IMR-90 (cell line): ENCODE measurements around the gene ARSB. TPM values are rescaled to one million over a fixed set of nuclear protein-coding genes. Genes with fewer than 3 reads are reported as not detected.
A peak's percentile ranks its signal among the peaks of the same experiment; 100 is the strongest.

ENCODE experiments used
- ATAC-seq: fragments of 200-7000 bp; cut with Tn5 transposase; 2 replicates; pipeline ENCODE4 v1.9.1; 2020; ENCODE audit warnings: low read depth, mild to moderate bottlenecking, moderate library complexity
- BruUV-seq: library from RNA; stranded (reverse); fragments of 400-500 nt; replicated peaks from 2 replicates; lab custom pipeline; 2021; lab: Mats Ljungman, UMichigan
- CTCF ChIA-PET: fragments of 300-600 bp; formaldehyde crosslinking; extraction: SDS; loops from one replicate; lab custom pipeline; 2021; ENCODE audit warnings: antibody characterized with exemption; lab: Yijun Ruan, JAX
- POLR2A ChIA-PET: fragments of 300-600 bp; sonication (Branson Sonifier 250); formaldehyde crosslinking; loops from one replicate; lab custom pipeline; 2022; ENCODE audit warnings: antibody characterized with exemption; ENCODE audit not compliant: unreplicated experiment; lab: Charles Lee
- DNase-seq: peaks from one replicate; pipeline ENCODE4 v3.0.0; 2013
- H2AFZ ChIP-seq: replicated peaks from 2 replicates; pipeline ENCODE3; 2013; ENCODE audit warnings: low read length, mild to moderate bottlenecking; ENCODE audit not compliant: poor library complexity
- H2AK5ac ChIP-seq: 2 replicates; pipeline ENCODE4 v1.6.1; 2013; ENCODE audit warnings: low read depth, low read length, inconsistent platforms
- H2AK9ac ChIP-seq: replicated peaks from 2 replicates; pipeline ENCODE3; 2013; ENCODE audit warnings: mild to moderate bottlenecking, low read depth, low read length, moderate library complexity; ENCODE audit not compliant: poor library complexity
- H2BK120ac ChIP-seq: 2 replicates; pipeline ENCODE4 v1.6.1; 2013; ENCODE audit warnings: low read depth, low read length, inconsistent platforms
- H2BK15ac ChIP-seq: 3 replicates; pipeline ENCODE4 v1.6.1; 2013; ENCODE audit warnings: low read depth, low read length, inconsistent platforms
- H2BK20ac ChIP-seq: 2 replicates; pipeline ENCODE4 v1.6.1; 2013; ENCODE audit warnings: low read depth, mild to moderate bottlenecking, inconsistent platforms, low read length, moderate library complexity
- H2BK5ac ChIP-seq: 2 replicates; pipeline ENCODE4 v1.6.1; 2013; ENCODE audit warnings: mild to moderate bottlenecking, low read depth, low read length, inconsistent platforms; ENCODE audit not compliant: poor library complexity, severe bottlenecking
- H3K14ac ChIP-seq: replicated peaks from 2 replicates; pipeline ENCODE4 v1.6.1; 2013; ENCODE audit warnings: low read depth, low read length, inconsistent platforms
- H3K18ac ChIP-seq: 2 replicates; pipeline ENCODE4 v1.6.1; 2013; ENCODE audit warnings: low read depth, low read length, control low read depth
- H3K23ac ChIP-seq: 2 replicates; pipeline ENCODE4 v1.6.1; 2013; ENCODE audit warnings: low read depth, low read length, inconsistent platforms
- H3K27ac ChIP-seq: 2 replicates; pipeline ENCODE4 v1.5.1; 2013; ENCODE audit warnings: mild to moderate bottlenecking, control low read depth, low read length; ENCODE audit not compliant: insufficient read depth
- H3K27me3 ChIP-seq: 2 replicates; pipeline ENCODE4 v1.6.1; 2013; ENCODE audit warnings: low read length; ENCODE audit not compliant: control insufficient read depth, insufficient read depth
- H3K36me3 ChIP-seq: 2 replicates; pipeline ENCODE4 v1.6.1; 2013; ENCODE audit warnings: low read length, mixed read lengths; ENCODE audit not compliant: control insufficient read depth, insufficient read depth
- H3K4ac ChIP-seq: 2 replicates; pipeline ENCODE4 v1.6.1; 2013; ENCODE audit warnings: low read depth, low read length, inconsistent platforms
- H3K4me1 ChIP-seq: 2 replicates; pipeline ENCODE4 v1.6.1; 2013; ENCODE audit warnings: low read length, mixed read lengths; ENCODE audit not compliant: control insufficient read depth, insufficient read depth
- H3K4me2 ChIP-seq: 2 replicates; pipeline ENCODE4 v1.6.1; 2013; ENCODE audit warnings: low read depth, mild to moderate bottlenecking, control low read depth, low read length, moderate library complexity
- H3K4me3 ChIP-seq: 2 replicates; pipeline ENCODE4 v1.5.1; 2013; ENCODE audit warnings: low read depth, mild to moderate bottlenecking, control low read depth, low read length, moderate library complexity; ENCODE audit not compliant: insufficient read depth
- H3K56ac ChIP-seq: 2 replicates; pipeline ENCODE4 v1.6.1; 2013; ENCODE audit warnings: low read length, inconsistent platforms; ENCODE audit not compliant: insufficient read depth; ENCODE audit errors: extremely low read depth
- H3K79me1 ChIP-seq, 2 experiments: 2 replicates each; pipeline ENCODE4 v1.6.1; 2013; ENCODE audit warnings: low read length in 2 of 2, inconsistent platforms in 1 of 2, low read depth in 1 of 2
- H3K9ac ChIP-seq: 2 replicates; pipeline ENCODE4 v1.6.1; 2013; ENCODE audit warnings: low read depth, low read length, control low read depth
- H3K9me1 ChIP-seq: 2 replicates; pipeline ENCODE4 v1.6.1; 2013; ENCODE audit warnings: low read length, inconsistent platforms; ENCODE audit not compliant: insufficient read depth
- H3K9me3 ChIP-seq: 2 replicates; pipeline ENCODE4 v1.6.1; 2013; ENCODE audit warnings: low read length; ENCODE audit not compliant: control insufficient read depth, insufficient read depth
- H4K20me1 ChIP-seq: 2 replicates; pipeline ENCODE4 v1.6.1; 2013; ENCODE audit warnings: low read length, inconsistent platforms; ENCODE audit not compliant: insufficient read depth
- H4K5ac ChIP-seq: 2 replicates; pipeline ENCODE4 v1.6.1; 2013; ENCODE audit warnings: mild to moderate bottlenecking, low read depth, low read length, control low read depth
- H4K8ac ChIP-seq, 2 experiments: 2 replicates each; pipeline ENCODE4 v1.6.1; 2013; ENCODE audit warnings: low read depth in 2 of 2, low read length in 2 of 2, control low read depth in 1 of 2, inconsistent platforms in 1 of 2
- H4K91ac ChIP-seq: 2 replicates; pipeline ENCODE4 v1.6.1; 2013; ENCODE audit warnings: low read depth, low read length, inconsistent platforms; ENCODE audit not compliant: insufficient read depth
- CEBPB ChIP-seq: IDR thresholded peaks from 2 replicates; pipeline ENCODE4 v1.6.1; 2012; ENCODE audit warnings: low read depth, low read length, improper control_type of control experiment
- CHD1 ChIP-seq: IDR thresholded peaks from 2 replicates; pipeline ENCODE4 v1.6.1; 2012; ENCODE audit warnings: low read depth, low read length, improper control_type of control experiment
- MAZ ChIP-seq: IDR thresholded peaks from 2 replicates; pipeline ENCODE4 v1.6.1; 2012; ENCODE audit warnings: low read depth, mild to moderate bottlenecking, low read length, improper control_type of control experiment, moderate library complexity, borderline replicate concordance
- NFE2L2 ChIP-seq: fragments of 150-350 bp; IDR thresholded peaks from 2 replicates; pipeline ENCODE4 v1.6.1; 2016; ENCODE audit warnings: low read depth, mild to moderate bottlenecking, low read length
- POLR2A ChIP-seq: IDR thresholded peaks from 2 replicates; pipeline ENCODE4 v1.6.1; 2012; ENCODE audit warnings: mild to moderate bottlenecking, low read depth, low read length
- RAD21 ChIP-seq: IDR thresholded peaks from 2 replicates; pipeline ENCODE4 v1.6.1; 2012; ENCODE audit warnings: low read length, improper control_type of control experiment
- RFX5 ChIP-seq: IDR thresholded peaks from 2 replicates; pipeline ENCODE4 v1.8.0; 2012; ENCODE audit warnings: low read depth, mild to moderate bottlenecking, low read length, moderate library complexity
- SMC3 ChIP-seq: fragments of 150-350 bp; IDR thresholded peaks from 2 replicates; pipeline ENCODE4 v1.6.1; 2016; ENCODE audit warnings: low read depth, mild to moderate bottlenecking, antibody characterized with exemption, low read length, moderate library complexity
- WGBS, 2 experiments: methylation state at CpG; one replicate each; pipeline versions ENCODE4 v1.1.5 to v1.1.7; 2013; ENCODE audit warnings: missing lambda C conversion rate in 2 of 2; ENCODE audit not compliant: insufficient read length in 1 of 2; ENCODE audit errors: extremely low coverage in 2 of 2; 5-methylcytosine and 5-hydroxymethylcytosine counted together
- dilution Hi-C: fragments of 300-500 bp; cut with HindIII; formaldehyde crosslinking; loops from one replicate; pipeline ENCODE4 v1.14.3; 2018; ENCODE audit warnings: low sequenced_read_pairs; ENCODE audit not compliant: unreplicated experiment
- in situ Hi-C: fragments of 300-500 bp; cut with MboI; formaldehyde crosslinking; loops from 3 replicates; pipeline ENCODE4 v1.14.3; 2019; ENCODE audit warnings: low sequenced_read_pairs, inconsistent platforms, mixed read lengths
- intact Hi-C: fragments of 100-400 bp; cut with micrococcal nuclease; formaldehyde crosslinking; loops from 2 replicates; pipeline ENCODE4 v1.10.0; 2022
- polyA plus RNA-seq, 3 experiments: library from polyadenylated mRNA; depleted of rRNA; stranded (reverse); fragments of >200 nt; gene quantifications; 2 replicates each; pipeline ENCODE4 v1.2.3, GENCODE V29; 2012; ENCODE audit warnings: low replicate concordance in 1 of 3
- total RNA-seq: library from RNA; depleted of rRNA; stranded (reverse); fragments of >200 nt; gene quantifications from 2 replicates; pipeline ENCODE4 v1.2.3, GENCODE V29; 2012
- TF ChIP-seq, protein P1 (sequence below): conservative IDR thresholded peaks from 2 replicates; pipeline ENCODE4 v1.5.1; 2012; ENCODE audit warnings: mild to moderate bottlenecking, low read depth, low read length, improper control_type of control experiment

ARSB gene
- total and polyA plus RNA-seq, 2 of the 4 experiments (the other 2 are of a cell fraction), result 16.0 to 16.3 TPM

DNA sequence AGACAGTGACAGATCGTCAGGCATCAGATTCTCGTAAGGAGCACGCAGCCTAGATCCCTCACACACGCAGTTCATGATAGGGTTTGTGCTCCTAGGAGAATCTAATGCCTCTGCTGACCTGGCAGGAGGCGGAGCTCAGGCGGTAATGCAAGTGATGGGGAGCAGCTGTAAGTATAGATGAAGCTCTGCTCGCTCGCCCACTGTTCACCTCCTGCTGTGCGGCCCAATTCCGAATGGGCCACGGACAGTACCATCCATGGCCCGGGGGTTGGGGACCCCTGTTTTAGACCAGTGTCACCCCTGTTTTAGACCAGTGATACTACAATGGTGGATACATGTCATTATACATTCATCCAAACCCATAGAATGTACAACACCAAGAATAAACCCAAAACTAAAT, 4.0 kb upstream of the ARSB start:
- no peaks in the 10 kb centered on the region for H3K9me1 ChIP-seq
- H3K9me3 ChIP-seq, result no peaks in the 10 kb centered on the region
- no peak overlapping the region for H3K18ac ChIP-seq
- H3K79me1 ChIP-seq, result peaks cover 0 to 13% of the 10 kb centered on the region in 2 experiments; a peak in 2 of 4 replicates
- no peak overlapping the region for H4K8ac ChIP-seq
- peaks cover 3% of the 10 kb centered on the region for H3K4me1 ChIP-seq
- H3K14ac ChIP-seq, result no peak overlapping the region
- no peak overlapping the region for H3K4ac ChIP-seq
- H3K27ac ChIP-seq, result no peak overlapping the region
- H2AFZ ChIP-seq, result no peak overlapping the region
- no peak overlapping the region for H2BK15ac ChIP-seq
- H2AK9ac ChIP-seq, result no peak overlapping the region
- no peak overlapping the region for H2BK20ac ChIP-seq
- no TSS peak for BruUV-seq
- H2AK5ac ChIP-seq, result peak overlapping the region; percentile 56; the same call in 1 of the 2 replicates
- no peak overlapping the region for H2BK120ac ChIP-seq
- H3K4me3 ChIP-seq, result no peak overlapping the region
- no peak overlapping the region for H4K5ac ChIP-seq
- intact Hi-C loops (loop anchor here (10.0 kb wide), 1 partner anchor 1684 kb away; no protein-coding TSS in a partner anchor), dilution Hi-C loops (no loop called here), in situ Hi-C loops (no loop called here)
- H3K4me2 ChIP-seq, result no peak overlapping the region
- 95% methylated on average over 4 of the region's 12 CpGs; no CpG with 5 or more reads in 1 of the 2 experiments for WGBS, 2 experiments
- ChIA-PET POLR2A (no interaction called here), CTCF (no interaction called here)
- H3K56ac ChIP-seq, result no peak overlapping the region
- no peak overlapping the region for H4K91ac ChIP-seq
- DNase-seq (no peak), ATAC-seq (no peak)
- no peaks in the 10 kb centered on the region for H4K20me1 ChIP-seq
- TF ChIP-seq CEBPB, result no peak
- TF ChIP-seq MAZ, result no peak
- no peak for TF ChIP-seq RFX5
- TF ChIP-seq SMC3, result no peak
- no peak for TF ChIP-seq NFE2L2
- no peak for TF ChIP-seq RAD21
- TF ChIP-seq, protein P1, sequence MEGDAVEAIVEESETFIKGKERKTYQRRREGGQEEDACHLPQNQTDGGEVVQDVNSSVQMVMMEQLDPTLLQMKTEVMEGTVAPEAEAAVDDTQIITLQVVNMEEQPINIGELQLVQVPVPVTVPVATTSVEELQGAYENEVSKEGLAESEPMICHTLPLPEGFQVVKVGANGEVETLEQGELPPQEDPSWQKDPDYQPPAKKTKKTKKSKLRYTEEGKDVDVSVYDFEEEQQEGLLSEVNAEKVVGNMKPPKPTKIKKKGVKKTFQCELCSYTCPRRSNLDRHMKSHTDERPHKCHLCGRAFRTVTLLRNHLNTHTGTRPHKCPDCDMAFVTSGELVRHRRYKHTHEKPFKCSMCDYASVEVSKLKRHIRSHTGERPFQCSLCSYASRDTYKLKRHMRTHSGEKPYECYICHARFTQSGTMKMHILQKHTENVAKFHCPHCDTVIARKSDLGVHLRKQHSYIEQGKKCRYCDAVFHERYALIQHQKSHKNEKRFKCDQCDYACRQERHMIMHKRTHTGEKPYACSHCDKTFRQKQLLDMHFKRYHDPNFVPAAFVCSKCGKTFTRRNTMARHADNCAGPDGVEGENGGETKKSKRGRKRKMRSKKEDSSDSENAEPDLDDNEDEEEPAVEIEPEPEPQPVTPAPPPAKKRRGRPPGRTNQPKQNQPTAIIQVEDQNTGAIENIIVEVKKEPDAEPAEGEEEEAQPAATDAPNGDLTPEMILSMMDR, result no peak
- no peak for TF ChIP-seq CHD1
- no peak for TF ChIP-seq POLR2A
- no peaks in the 10 kb centered on the region for H3K36me3 ChIP-seq
- no peak overlapping the region for H3K9ac ChIP-seq
- no peak overlapping the region for H3K23ac ChIP-seq
- H2BK5ac ChIP-seq, result no peak overlapping the region
- no peaks in the 10 kb centered on the region for H3K27me3 ChIP-seq
